Measurements from ENCODE around the gene HNRNPA2B1.

HNRNPA2B1 gene

GRCh38 chr7:26200444-26201246, at the start of gene HNRNPA2B1:
Gene HNRNPA2B1 (minus strand): TSS chr7:26200746. CDS start chr7:26200577, 169 bp downstream.
- peak; percentile 87 for DNase-seq

DNA sequence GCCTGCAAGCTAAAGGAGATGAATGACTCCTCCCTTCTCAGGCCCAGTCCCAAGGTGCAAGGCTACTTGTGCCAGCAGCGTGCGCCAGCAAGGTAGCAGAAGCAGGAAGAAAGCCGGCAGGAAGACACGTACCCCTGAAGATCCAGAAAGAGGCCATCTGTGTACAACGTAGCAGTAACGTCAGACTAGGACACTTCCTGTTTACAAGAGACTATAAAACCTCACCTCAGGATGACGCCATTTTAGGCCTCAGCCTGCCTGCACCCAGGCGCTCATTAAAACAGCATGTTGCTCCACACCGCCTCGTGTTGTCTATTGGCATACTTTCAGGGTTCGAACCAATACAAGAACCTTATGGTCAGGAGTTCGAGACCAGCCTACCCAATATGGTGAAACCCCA, 49.7 kb upstream of the HNRNPA2B1 start:
- no peak for DNase-seq

DNA sequence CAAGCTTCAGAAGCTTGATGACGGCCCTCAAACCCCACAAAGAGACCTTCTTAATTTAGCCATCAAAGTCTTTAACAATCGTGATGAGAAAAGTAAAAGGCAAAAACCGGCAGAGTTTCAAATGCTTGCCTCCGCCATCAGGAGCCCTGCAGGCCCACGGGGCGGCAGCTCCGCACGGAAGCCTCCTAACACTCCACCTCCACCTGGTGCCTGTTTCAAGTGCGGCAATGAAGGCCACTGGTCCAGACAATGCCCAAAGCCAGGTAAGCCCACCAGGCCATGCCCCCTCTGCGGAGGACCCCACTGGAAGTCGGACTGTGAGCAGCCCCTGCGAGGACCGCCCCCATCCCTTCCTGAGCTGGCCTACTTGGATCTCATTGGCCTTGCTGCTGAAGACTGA, 44.6 kb upstream of the HNRNPA2B1 start:
- no peak for DNase-seq

GRCh38 chr7:26238032-26238431, 37.5 kb upstream of the HNRNPA2B1 start:
- DNase-seq = no peak

GRCh38 chr7:26237035-26237807, 36.7 kb upstream of the HNRNPA2B1 start:
- DNase-seq = no peak

- DNase-seq = no peak
Observed at GRCh38 chr7:26233902-26234511, 33.5 kb upstream of the HNRNPA2B1 start.

DNA sequence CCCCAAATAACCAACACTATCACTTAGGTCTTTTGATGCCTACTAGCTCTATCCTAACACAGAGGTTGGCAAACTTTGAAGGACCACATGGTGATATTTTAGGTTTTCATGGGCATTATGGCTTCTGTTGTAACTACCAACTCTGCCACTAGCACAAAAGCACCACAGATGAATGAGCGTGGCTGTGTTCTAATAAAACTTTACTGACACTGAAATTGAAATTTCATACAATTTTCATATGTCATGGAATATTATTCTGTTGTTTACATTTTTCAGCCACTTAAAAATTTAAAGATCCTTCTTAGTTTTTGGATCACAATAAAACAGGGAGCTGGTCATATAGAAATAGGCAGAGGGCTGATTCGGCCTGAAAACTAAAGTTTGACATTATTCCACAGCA, 27.4 kb upstream of the HNRNPA2B1 start:
- DNase-seq = no peak

DNA sequence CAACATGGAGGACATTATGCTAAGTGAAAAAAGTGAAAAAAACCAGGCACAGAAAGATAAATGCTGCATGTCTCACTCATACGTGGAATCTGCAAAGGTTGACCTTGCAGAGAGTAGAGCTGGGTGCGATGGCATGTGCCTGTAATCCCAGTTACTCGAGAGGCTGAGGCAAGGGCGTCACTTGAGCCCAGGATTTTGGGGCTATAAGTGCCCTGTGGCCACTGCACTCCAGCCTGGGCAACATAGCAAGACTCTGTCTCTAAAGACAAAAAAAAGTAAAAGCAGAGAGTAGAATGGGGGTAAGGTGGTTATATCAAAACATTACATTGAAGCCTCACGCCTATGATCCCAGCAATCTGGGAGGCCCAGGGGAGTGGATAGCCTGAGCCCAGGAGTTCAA, 23.8 kb upstream of the HNRNPA2B1 start:
- DNase-seq = no peak

GRCh38 chr7:26216049-26216448, 15.5 kb upstream of the HNRNPA2B1 start:
- DNase-seq = no peak

- DNase-seq = no peak
Observed at GRCh38 chr7:26213807-26214515, 13.4 kb upstream of the HNRNPA2B1 start.

- DNase-seq = no peak
Observed at GRCh38 chr7:26212921-26213718, 12.6 kb upstream of the HNRNPA2B1 start.

DNA sequence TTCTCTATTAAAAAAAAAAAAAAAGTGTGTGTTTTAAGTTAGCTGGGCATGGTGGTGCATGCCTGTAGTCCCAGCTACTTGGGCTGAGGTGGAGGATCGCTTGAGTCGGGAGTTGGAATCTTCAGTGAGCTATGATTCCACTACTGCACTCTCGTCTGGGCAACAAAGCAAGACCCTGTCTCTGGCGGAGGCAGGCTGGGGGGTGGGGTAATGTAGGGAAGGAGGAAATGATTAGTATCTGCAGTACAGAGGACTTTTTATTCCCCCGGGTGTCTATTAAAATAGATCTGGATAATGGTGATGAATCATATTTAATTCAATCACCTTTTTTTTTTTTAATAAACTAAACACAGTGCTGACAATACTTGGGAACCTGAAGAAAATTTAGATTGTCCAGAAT, 7.5 kb upstream of the HNRNPA2B1 start:
- DNase-seq = no peak

- no peak for DNase-seq
Observed at GRCh38 chr7:26203016-26203415, 2.5 kb upstream of the HNRNPA2B1 start.

DNA sequence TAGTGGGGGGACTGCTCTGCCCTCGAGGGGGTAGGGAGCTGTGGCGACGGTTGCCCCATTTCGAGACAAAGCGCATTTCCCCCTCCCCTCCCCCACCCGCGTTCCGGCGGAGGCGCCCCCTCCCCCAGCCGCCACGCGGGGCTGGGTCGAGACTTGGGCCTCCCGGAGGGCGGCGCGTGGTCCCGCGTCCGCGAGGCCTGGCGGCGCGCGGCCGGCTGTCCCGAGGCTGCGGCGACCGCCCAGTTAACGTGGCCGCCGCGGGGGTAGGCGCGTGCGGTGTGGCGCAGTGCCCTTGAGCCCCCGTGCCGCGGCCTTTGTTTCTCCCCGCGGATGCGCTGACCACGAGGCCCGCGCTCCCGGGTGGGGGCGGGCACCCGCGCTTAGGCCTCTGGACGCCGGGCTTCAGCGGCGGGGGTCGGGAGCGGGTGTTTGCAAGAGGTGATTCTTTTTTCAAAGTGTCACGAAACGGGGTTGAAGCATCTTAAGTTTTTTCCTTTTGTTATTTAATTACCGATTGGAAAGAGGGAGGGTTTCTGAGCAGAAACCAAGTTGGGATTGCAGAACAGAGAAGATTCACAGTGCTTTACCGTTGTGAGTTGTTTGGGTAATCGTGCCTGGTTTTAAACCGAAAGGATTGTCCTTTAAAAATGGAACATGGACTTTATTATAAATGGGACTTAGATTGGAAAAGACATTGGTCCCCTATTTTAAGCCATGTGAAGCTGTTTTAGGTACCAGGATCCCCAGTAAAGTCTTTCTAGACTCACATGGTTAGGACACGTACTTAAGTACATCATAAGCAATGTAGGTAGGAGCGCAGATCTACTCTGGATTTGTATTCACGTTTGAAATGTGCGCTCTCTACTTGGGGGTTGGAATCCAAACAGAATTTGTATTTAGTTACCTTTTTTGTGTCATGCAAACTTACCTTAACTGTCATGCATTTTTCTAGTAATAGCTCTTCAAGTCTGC, 1.8 kb upstream of the HNRNPA2B1 start:
- no peak for DNase-seq

DNA sequence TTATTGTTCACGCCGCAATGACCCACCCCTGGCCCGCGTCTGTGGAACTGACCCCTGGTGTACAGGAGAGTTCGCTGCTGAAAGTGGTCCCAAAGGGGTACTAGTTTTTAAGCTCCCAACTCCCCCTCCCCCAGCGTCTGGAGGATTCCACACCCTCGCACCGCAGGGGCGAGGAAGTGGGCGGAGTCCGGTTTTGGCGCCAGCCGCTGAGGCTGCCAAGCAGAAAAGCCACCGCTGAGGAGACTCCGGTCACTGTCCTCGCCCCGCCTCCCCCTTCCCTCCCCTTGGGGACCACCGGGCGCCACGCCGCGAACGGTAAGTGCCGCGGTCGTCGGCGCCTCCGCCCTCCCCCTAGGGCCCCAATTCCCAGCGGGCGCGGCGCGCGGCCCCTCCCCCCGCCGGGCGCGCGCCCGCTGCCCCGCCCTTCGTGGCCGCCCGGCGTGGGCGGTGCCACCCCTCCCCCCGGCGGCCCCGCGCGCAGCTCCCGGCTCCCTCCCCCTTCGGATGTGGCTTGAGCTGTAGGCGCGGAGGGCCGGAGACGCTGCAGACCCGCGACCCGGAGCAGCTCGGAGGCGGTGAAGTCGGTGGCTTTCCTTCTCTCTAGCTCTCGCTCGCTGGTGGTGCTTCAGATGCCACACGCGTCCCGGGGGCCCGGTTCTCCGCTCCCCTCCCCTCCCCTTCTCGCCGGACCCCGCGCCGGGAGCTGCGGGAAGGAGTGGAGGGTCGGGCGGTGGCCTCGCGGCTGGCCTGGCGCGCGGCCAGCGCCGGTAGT, 887 bp upstream of the HNRNPA2B1 start, which contains the start of gene CBX3:
Gene CBX3, plus strand, starts transcription at position 499 of the 772 bp plus-strand sequence. CDS start 1,254 bp downstream, outside the sequence.
- peak; percentile 67 for DNase-seq

DNA sequence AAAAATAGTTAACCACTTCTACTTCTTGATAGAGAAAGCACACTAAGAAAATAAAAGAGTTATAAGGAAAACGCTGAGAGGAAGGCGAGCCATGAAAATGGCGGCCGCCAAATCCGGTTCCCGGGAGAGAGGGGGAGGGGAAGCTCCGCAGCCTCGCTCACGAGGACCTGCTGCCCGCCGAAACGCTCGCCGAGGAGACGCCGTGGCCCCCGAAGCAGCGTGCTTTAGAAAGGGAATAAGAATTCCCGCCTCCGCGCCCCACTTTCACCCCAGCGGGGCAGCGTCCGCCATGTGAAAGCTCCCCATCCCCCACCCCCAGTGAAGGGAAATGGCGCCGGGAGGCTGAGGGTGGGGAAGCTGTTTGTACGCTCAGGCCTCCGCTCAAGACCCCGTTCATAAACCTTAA, 505 bp downstream of the HNRNPA2B1 start:
- DNase-seq = no peak

DNA sequence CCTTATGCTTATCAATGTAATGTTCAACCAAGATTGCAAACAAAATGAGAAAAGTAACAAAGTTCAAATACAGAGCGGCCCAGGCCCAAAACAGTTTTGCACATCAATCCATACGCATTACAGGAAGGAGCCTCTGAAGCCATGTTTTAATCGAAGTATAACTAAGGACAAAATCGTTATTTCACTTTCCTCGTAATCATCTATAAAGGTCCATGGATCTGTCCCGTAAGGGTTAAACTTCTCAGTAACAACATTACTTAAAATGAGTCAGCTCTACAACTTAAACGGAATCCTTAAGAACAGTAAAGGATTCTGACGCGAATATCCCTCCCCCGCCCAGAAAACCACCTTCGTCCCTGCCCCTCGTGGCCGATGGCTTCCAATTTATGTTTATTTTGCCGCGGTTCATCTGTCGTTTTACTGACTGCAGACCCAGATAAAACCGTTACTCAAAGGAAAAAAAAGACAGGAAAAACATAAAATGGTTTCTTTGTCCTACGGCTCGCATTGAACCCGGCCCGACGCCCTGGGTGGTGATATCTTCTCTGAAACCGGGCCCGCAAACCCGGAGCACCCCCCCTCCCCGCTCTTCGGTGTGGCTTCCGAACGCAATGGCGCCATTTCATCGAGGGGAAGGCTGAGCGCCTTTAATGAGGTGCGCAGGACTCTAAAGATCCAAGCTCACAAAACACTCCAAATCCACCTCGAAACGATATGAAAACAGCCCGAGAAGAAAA, 1.1 kb downstream of the HNRNPA2B1 start:
- no peak for DNase-seq

DNA sequence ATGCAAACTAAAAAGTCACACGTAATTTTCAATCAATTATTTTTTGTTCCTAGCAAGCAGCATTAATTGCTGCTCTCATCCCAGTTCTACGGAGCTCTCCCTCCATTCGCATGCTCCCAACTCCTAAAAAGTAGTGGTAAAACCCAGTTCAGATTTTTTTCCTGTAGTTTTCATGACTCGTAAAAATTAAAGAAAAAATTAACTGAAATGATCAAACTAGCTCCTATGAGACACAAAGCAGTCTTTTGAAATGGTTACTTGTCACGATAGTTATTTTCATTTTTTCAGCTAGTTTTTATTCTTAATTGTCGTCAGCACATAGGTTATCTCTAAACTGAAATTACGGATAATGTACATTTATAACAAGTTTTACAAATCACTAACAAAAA, 1.8 kb downstream of the HNRNPA2B1 start:
- no peak for DNase-seq

DNA sequence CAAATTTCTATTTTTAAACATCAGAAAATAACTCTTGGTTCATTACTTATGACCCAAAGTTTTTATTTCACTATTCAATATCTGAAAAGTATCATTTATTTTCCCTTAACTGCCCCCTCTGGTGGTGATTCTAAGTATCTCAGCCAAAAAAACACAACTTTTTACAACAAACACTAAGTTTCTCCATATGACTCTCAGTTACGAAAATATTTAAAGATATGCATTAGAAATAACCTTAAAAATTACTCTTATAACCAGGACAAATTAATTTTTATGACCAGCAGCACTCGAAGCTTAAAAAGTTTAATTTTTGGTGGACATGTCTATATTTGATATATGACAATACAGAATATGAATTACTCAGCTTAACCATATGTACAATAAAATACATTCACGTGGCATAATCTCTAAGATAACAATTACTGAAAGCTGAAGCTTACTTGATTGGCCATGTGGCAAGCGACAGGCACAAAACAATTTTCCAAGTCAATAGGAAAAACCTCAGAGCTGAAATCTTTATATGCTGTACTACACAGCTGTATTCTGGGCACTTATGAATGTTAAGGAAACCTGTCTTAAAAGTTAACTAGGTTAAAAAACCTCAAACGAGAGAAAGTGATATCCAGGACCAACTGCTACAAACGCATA, 2.3 kb downstream of the HNRNPA2B1 start:
- no peak for DNase-seq
